ENCODE data around the gene CFB. TPM values are rescaled to one million over a fixed set of nuclear protein-coding genes. Genes with fewer than 3 reads are reported as not detected.

The CFB gene
- total and polyA plus RNA-seq, 9 of the 15 experiments (the other 6 are each of a cell fraction or from before 2014, with no cell fraction given) = 0.08 to 0.91 (median 0.22) TPM; not detected in 4

- TF ChIP-seq ATF2 (CRISPR knock-in tag; IDR thresholded peaks at IDR 0.05) (no peak), ZNF707 (CRISPR knock-in tag; conservative IDR thresholded peaks at IDR 0.05) (0 out of 2 replicates have a peak, but pooled peaks have one; percentile 48), DPF2 (IDR thresholded peaks at IDR 0.05) (peak; percentile 80), EHMT2 (IDR thresholded peaks at IDR 0.05) (peak; percentile 76; the same call in 1 of the 2 replicates), RNF219 (CRISPR knock-in tag; IDR thresholded peaks at IDR 0.05) (0 out of 2 replicates have a peak, but pooled peaks have one; percentile 6), TAF15 (IDR thresholded peaks at IDR 0.05; ENCODE audit: low read depth, low read length) (no peak), YY1 (IDR thresholded peaks at IDR 0.05; ENCODE audit: borderline replicate concordance in 1 of 3, control insufficient read depth in 1 of 3, extremely low read depth in 1 of 3, insufficient read depth in 3 of 3, insufficient read length in 1 of 3, insufficient replicate concordance in 2 of 3, low read depth in 1 of 3, low read length in 2 of 3) (no peak), ZBTB33 (CRISPR knock-in tag; IDR thresholded peaks at IDR 0.05) (0 out of 2 replicates have a peak, but pooled peaks have one; percentile 31), ERF (CRISPR knock-in tag; IDR thresholded peaks at IDR 0.05) (0 out of 2 replicates have a peak, but pooled peaks have one; percentile 65), EGR1 (conservative IDR thresholded peaks at IDR 0.05) (no peak), MTA1 (IDR thresholded peaks at IDR 0.05; ENCODE audit: borderline replicate concordance) (0 out of 2 replicates have a peak, but pooled peaks have one; percentile 43), CTCF (IDR thresholded peaks at IDR 0.05 in 2 of 3, conservative IDR thresholded peaks at IDR 0.05 in 1 of 3; ENCODE audit: insufficient read depth in 2 of 3, low read depth in 1 of 3, low read length in 3 of 3) (no peak), KAT8 (IDR thresholded peaks at IDR 0.05; ENCODE audit: low read depth) (no peak), E4F1 (CRISPR knock-in tag; IDR thresholded peaks at IDR 0.05; ENCODE audit: borderline replicate concordance) (no peak), NONO (IDR thresholded peaks at IDR 0.05; ENCODE audit: low read depth in 2 of 2, low read length in 1 of 2) (no peak), RBBP5 (IDR thresholded peaks at IDR 0.05; ENCODE audit: borderline replicate concordance, insufficient read depth, low read length, poor library complexity, severe bottlenecking) (no peak)
These were observed 26.9 kb downstream of the CFB start (continued) for GRCh38 chr6:31972709-31973350.
